Measurements from ENCODE around the gene TCF12. TPM values are rescaled to one million over a fixed set of nuclear protein-coding genes. Genes with fewer than 3 reads are reported as not detected.

Gene TCF12
- total RNA-seq, 4 donors from 2014 or later = 93.9 to 165 (median 111) TPM

DNA sequence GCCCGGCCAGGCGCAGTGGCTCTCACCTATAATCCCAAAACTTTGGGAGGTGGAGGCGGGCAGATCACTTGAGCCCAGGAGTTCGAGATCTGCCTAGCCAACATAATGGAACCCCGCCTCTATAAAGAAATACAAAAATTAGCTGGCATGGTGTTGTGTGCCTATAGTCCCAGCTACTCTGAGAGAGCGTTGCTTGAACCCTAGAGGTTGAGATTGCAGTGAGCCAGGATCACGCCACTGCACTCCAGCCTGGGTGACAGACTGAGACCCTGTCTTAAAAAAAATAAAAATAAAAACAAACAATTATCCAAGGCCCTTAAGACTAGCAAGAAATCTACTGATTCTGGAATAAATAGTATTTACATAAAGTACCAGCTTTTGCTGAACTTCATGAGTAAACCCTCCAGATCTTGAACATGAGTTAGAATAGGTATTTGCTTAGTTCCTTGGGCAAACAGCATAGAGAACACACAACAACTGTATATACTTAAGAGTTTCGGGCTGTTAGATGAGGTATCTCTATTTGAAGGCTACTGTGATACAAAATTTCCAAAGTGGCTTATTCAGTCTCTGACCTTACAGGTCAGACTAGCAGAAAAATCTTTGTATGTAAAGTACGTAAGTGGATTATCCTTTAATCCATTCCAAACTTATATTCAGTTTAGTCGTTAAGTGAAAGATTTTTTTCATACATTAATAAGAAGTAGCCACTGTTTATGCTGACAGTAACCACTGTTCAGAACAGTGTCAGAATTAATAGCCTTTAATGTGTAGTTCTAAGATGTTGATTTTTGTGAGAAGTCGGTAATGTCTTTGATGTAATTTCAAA is 286.8 kb downstream of the TCF12 start:
- DNase-seq (ENCODE audit: low spot score) = no peak
- TF ChIP-seq CTCF (IDR thresholded peaks at IDR 0.05) = no peak
- no peak for ATAC-seq (ENCODE audit: low FRiP score)

DNA sequence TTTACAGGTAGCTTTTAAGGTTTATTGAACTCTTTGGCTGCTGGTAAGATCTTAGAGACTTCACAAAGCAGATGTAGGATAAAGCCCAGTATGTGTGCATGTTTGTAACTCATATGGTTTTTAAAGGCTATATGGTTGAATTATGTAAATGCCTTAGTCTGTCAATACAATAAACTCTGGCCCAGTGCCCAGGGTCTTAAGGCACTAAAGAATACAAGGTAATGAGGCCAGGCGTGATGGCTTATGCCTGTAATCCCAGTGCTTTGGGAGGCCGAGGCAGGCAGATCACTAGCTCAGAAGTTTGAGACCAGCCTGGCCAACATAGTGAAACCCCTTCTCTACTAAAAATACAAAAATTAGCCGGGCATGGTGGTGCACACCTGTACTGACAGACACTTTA is 287.6 kb downstream of the TCF12 start:
- no peak for ATAC-seq (ENCODE audit: low FRiP score)
- no peak for TF ChIP-seq CTCF (IDR thresholded peaks at IDR 0.05)
- no peak for DNase-seq (ENCODE audit: low spot score)

DNA sequence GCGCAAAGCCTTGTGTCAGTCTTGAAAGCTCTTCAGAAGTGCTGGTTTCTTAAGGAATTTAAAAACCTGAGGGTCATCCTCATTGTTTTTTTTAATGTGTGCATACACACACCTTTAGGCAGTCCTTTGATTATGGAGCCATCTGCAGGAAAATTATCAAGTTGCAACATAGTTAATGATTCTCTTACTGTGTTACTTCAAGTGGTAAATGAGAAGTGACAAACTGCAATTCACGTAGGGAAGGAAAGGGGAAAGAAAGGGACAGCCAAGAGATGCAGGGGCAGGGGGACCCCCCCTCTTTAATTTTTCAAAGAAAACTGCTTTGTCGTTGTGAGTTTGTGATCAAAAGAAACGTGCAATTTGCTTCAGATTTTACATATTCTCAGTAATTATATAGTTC is 295.4 kb downstream of the TCF12 start:
- ATAC-seq (ENCODE audit: low FRiP score) (no peak), DNase-seq (ENCODE audit: low spot score) (no peak)
- no peak for TF ChIP-seq CTCF (IDR thresholded peaks at IDR 0.05)

- ATAC-seq (ENCODE audit: low FRiP score) = no peak
- no peak for DNase-seq (ENCODE audit: low spot score)
- TF ChIP-seq CTCF (IDR thresholded peaks at IDR 0.05) = no peak
Observed at GRCh38 chr15:57215326-57215725, 296.9 kb downstream of the TCF12 start.

GRCh38 chr15:57215881-57216280 is 297.4 kb downstream of the TCF12 start:
- DNase-seq (ENCODE audit: low spot score) (no peak), ATAC-seq (ENCODE audit: low FRiP score) (no peak)
- no peak for TF ChIP-seq CTCF (IDR thresholded peaks at IDR 0.05)

DNA sequence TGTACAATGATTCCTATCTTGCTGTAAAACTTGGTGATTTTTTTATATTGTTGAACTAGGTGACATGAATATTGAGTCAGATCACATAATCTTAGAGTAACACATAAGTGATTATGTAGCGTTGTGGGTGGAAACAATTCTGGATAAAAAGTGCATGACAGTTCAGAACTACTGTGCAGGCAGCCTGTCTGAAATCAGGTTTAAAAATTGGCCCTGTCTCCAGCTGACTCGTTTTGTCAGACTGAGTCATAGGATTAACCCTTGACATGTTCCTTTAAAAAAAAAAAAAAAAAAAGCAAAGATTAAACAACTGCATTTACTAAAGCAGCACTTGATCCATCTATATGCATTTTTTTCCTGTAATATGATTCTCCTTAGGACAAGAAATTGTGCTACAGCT is 297.8 kb downstream of the TCF12 start:
- TF ChIP-seq CTCF (IDR thresholded peaks at IDR 0.05) = no peak
- no peak for ATAC-seq (ENCODE audit: low FRiP score)
- DNase-seq (ENCODE audit: low spot score) = no peak
